ENCODE data around the gene IGLL1.
"Not testable (repeated sequence)": the region's sequence is repeated elsewhere in the genome, so short reads cannot be mapped to it uniquely, and the experiment has no call there.

Gene IGLL1

GRCh38 chr22:23579870-23580575, at the start of gene IGLL1:
Gene IGLL1 (minus strand): TSS chr22:23580290. CDS start chr22:23580190, 100 bp downstream.
- Histone ChIP-seq H3K27me3 (ENCODE audit: low read depth, low read length) (no peaks in the 10 kb centered on the region), H3K4me3 (ENCODE audit: low read depth in 1 of 2, low read length in 2 of 2) (no peak within 1 kb of the TSS), H3K4me1 (ENCODE audit: control insufficient read depth in 1 of 2, insufficient read depth in 2 of 2, low read length in 2 of 2) (no peaks in the 10 kb centered on the region), H3K27ac (ENCODE audit: low read length) (no peak within 1 kb of the TSS), H3K9me3 (ENCODE audit: control insufficient read depth in 1 of 2, low read length in 2 of 2) (no peaks in the 10 kb centered on the region), H3K36me3 (ENCODE audit: control insufficient read depth in 1 of 2, insufficient read depth in 2 of 2, low read length in 2 of 2) (no peaks in the 10 kb centered on the region)

DNA sequence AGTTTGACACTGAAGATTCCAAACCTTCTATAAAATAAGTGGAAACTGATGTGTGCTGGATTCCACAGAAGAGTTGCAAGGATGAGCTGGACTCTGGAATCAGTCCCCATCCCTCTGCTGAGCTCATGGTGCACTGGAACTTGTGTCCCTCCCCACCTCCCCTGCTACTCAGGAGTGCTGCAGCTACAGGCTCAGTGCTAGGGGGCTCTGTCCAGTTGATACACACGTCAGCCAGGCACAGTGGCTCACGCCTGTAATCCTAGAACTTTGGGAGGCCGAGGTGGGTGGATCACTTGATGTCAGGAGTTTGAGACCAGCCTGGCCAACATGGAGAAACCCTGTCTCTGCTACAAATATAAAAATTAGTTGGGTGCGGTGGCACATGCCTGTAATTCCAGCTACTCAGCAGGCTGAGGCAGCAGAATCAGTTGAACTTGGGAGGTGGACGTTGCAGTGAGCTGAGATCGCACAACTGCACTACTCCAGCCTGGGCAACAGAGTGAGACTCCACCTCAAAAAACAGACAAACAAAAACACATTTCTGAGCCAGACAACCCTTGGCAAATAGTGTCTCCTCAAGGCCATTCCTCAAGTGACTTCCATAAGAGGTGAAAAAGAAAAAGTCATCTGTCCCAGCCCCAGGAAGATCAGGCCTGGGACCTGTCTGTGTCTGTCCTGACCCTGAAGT, 48.1 kb upstream of the IGLL1 start:
- not testable (repeated sequence) for H3K27me3 ChIP-seq (ENCODE audit: low read depth, low read length); H3K4me1 ChIP-seq (ENCODE audit: control insufficient read depth in 1 of 2, insufficient read depth in 2 of 2, low read length in 2 of 2); H3K9me3 ChIP-seq (ENCODE audit: control insufficient read depth in 1 of 2, low read length in 2 of 2); H3K36me3 ChIP-seq (ENCODE audit: control insufficient read depth in 1 of 2, insufficient read depth in 2 of 2, low read length in 2 of 2); H3K4me3 ChIP-seq (ENCODE audit: low read depth in 1 of 2, low read length in 2 of 2); H3K27ac ChIP-seq (ENCODE audit: low read length)

DNA sequence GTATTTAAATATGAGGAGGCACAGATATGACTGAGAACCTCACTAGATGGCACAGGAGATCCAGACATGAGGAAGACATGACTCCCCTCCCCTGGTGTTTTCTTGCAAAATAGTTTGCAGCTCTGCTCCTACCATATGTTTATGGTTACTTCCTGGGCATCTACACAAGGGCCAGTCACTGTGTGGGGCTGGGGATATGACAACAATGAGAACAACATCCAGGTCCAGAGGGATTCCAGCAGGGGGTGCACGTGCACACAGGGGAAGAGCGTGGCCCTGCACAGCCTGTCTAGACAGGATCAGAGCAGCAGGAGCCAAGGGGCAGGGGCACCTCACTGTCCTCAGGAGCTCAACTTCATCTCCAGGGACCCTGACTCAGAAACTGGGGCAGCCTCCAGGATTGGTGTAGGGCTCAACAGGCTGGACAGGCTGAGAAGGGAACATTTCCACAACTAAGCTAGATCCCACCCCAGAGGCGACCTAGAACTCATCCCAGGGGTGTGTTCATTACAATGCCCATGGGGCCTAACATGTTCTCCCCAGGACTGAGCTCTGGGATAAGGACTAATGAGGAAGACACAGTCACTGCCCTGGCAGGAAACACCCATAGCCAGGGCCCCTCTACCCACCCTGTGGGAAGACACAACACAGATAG, 47.4 kb upstream of the IGLL1 start:
- not testable (repeated sequence) for H3K4me1 ChIP-seq (ENCODE audit: control insufficient read depth in 1 of 2, insufficient read depth in 2 of 2, low read length in 2 of 2); H3K9me3 ChIP-seq (ENCODE audit: control insufficient read depth in 1 of 2, low read length in 2 of 2); H3K36me3 ChIP-seq (ENCODE audit: control insufficient read depth in 1 of 2, insufficient read depth in 2 of 2, low read length in 2 of 2); H3K27me3 ChIP-seq (ENCODE audit: low read depth, low read length); H3K27ac ChIP-seq (ENCODE audit: low read length); H3K4me3 ChIP-seq (ENCODE audit: low read depth in 1 of 2, low read length in 2 of 2)

DNA sequence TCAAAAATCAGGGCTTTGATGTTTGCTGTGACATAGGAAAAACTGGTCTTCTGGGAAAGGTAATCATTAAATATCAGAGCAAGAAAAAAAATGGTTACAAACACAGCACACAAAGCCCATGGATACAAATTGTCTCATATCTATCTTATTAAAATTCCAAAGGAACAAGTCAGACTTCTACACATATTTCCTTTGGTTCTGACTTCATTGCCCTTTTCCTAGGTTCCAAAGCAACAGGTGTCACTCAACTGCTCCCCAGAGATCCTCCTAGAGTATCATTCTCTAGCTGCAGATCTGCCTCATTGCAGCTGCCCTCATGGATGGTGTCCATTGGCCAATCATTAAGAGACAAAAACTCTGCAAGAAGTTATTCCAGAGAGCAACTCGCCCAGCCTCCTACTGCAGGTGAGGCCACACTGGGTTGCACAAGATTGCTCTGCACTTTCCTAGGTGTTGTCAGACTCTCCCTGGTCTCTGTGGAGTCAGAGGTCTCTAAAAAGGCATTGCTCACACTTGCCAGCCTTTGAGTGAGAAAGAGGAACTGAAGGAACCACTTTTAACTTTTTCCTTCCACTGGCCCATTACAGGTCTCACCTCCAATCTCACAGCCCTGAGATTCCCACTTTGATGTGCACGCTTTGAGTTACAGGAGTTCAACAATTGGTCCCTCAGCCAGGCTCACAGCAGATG, 46.3 kb upstream of the IGLL1 start:
- Histone ChIP-seq H3K27ac (ENCODE audit: low read length) (no peak overlapping the region), H3K9me3 (ENCODE audit: control insufficient read depth in 1 of 2, low read length in 2 of 2) (no peaks in the 10 kb centered on the region), H3K27me3 (ENCODE audit: low read depth, low read length) (no peaks in the 10 kb centered on the region), H3K36me3 (ENCODE audit: control insufficient read depth in 1 of 2, insufficient read depth in 2 of 2, low read length in 2 of 2) (no peaks in the 10 kb centered on the region), H3K4me1 (ENCODE audit: control insufficient read depth in 1 of 2, insufficient read depth in 2 of 2, low read length in 2 of 2) (no peaks in the 10 kb centered on the region), H3K4me3 (ENCODE audit: low read depth in 1 of 2, low read length in 2 of 2) (no peak overlapping the region)

- Histone ChIP-seq H3K27ac (ENCODE audit: low read length) (no peak overlapping the region), H3K9me3 (ENCODE audit: control insufficient read depth in 1 of 2, low read length in 2 of 2) (no peaks in the 10 kb centered on the region), H3K36me3 (ENCODE audit: control insufficient read depth in 1 of 2, insufficient read depth in 2 of 2, low read length in 2 of 2) (no peaks in the 10 kb centered on the region), H3K27me3 (ENCODE audit: low read depth, low read length) (no peaks in the 10 kb centered on the region), H3K4me1 (ENCODE audit: control insufficient read depth in 1 of 2, insufficient read depth in 2 of 2, low read length in 2 of 2) (no peaks in the 10 kb centered on the region), H3K4me3 (ENCODE audit: low read depth in 1 of 2, low read length in 2 of 2) (no peak overlapping the region)
Observed at GRCh38 chr22:23622634-23623033, 42.5 kb upstream of the IGLL1 start.

DNA sequence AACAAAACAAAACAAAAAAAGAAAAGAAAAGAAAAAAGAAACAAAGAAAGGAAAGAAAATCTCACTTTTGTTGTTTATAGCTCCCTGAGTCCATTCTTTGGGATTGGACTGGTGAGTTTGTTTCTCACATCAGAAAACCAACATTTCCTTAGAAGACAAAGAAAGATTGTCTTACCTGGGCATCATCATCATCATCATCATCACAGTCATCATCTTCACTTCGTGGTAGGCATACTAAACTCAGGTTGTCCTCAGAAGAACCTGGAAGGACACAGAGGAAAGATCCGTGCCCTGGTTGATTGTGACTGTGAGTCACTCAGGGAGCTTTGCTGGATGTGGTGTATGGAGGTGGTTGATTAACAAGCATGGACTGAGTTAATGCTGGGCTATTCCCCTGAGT, 41.8 kb upstream of the IGLL1 start:
- H3K9me3 ChIP-seq (ENCODE audit: control insufficient read depth in 1 of 2, low read length in 2 of 2); H3K4me3 ChIP-seq (ENCODE audit: low read depth in 1 of 2, low read length in 2 of 2); H3K27me3 ChIP-seq (ENCODE audit: low read depth, low read length); H3K27ac ChIP-seq (ENCODE audit: low read length); H3K36me3 ChIP-seq (ENCODE audit: control insufficient read depth in 1 of 2, insufficient read depth in 2 of 2, low read length in 2 of 2); H3K4me1 ChIP-seq (ENCODE audit: control insufficient read depth in 1 of 2, insufficient read depth in 2 of 2, low read length in 2 of 2): not testable (repeated sequence)

DNA sequence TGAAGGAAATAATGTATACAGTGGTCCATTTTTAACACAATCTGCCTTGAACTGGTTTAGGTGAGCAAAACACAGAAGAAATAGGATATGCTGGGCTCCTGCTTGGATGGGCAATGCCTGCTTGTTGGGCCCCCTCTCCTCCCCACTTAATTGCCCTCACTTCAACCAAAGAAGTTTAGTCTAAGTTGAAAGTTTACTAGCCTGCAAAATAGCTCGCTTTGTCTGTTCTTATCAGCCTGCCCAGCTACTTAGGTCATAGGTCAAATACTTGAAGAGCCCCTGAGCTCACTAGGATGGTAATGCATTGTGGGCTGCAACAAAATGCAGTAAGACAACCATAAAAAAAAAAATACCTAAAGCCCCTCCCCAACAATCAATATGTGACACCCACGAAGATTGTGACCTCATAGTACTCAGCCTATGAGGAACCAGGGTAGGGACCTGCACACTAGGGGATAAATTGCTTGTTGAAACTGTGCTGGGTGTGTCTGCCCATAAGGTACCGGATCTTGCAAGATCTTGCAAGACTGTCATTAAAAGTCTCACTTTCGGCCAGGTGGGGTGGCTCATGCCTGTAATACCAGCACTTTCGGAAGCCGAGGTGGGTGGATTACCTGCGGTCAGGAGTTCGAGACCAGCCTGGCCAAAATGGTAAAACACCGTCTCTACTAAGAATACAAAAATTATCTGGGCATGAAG, 41.1 kb upstream of the IGLL1 start:
- no peaks in the 10 kb centered on the region for H3K4me1 ChIP-seq (ENCODE audit: control insufficient read depth in 1 of 2, insufficient read depth in 2 of 2, low read length in 2 of 2)
- no peaks in the 10 kb centered on the region for H3K9me3 ChIP-seq (ENCODE audit: control insufficient read depth in 1 of 2, low read length in 2 of 2)
- no peak overlapping the region for H3K27ac ChIP-seq (ENCODE audit: low read length)
- H3K36me3 ChIP-seq (ENCODE audit: control insufficient read depth in 1 of 2, insufficient read depth in 2 of 2, low read length in 2 of 2), result no peaks in the 10 kb centered on the region
- no peak overlapping the region for H3K4me3 ChIP-seq (ENCODE audit: low read depth in 1 of 2, low read length in 2 of 2)
- H3K27me3 ChIP-seq (ENCODE audit: low read depth, low read length), result no peaks in the 10 kb centered on the region

- Histone ChIP-seq H3K9me3 (ENCODE audit: control insufficient read depth in 1 of 2, low read length in 2 of 2) (no peaks in the 10 kb centered on the region), H3K4me3 (ENCODE audit: low read depth in 1 of 2, low read length in 2 of 2) (no peak overlapping the region), H3K27me3 (ENCODE audit: low read depth, low read length) (no peaks in the 10 kb centered on the region), H3K36me3 (ENCODE audit: control insufficient read depth in 1 of 2, insufficient read depth in 2 of 2, low read length in 2 of 2) (no peaks in the 10 kb centered on the region), H3K4me1 (ENCODE audit: control insufficient read depth in 1 of 2, insufficient read depth in 2 of 2, low read length in 2 of 2) (no peaks in the 10 kb centered on the region), H3K27ac (ENCODE audit: low read length) (no peak overlapping the region)
Observed at GRCh38 chr22:23613193-23613972, 33.3 kb upstream of the IGLL1 start.

DNA sequence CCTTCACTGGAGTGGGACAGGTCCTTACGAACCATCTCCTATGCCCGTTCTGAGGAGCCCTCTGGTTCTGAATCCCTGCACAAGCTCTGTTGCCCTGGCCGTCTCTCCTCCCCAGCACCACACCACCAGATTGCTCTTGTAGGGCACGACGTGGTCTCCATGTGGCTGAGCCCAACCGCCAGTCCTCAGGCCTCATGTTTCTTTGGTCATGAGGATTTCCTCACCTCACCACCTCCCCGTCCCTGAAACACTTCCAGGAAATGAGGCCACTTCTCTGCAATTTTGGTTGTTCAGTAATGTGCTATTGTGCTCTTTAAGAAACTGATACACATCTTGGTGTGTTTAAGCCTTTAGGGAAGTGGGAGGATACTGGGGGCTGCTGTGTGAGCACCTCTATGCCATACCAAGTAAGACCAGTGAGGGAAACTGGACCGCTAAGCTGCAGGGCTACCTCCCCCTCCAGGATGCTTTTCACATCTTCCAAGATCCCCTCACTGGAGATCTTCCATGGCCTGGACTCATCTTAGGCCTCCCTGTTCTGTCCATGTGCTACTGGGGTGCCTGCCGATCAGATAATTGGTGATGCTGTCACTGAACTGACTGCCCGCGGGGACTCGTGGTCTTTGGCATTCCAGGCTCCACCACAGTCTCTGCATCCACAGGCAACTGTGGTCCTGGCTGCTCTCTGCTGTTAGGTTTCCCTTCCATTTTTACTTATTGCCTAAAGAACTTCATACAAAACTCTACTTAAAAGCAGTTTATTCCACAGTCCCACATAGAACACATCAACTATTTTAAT, 30.1 kb upstream of the IGLL1 start:
- H3K27ac ChIP-seq (ENCODE audit: low read length), result no peak overlapping the region
- no peaks in the 10 kb centered on the region for H3K4me1 ChIP-seq (ENCODE audit: control insufficient read depth in 1 of 2, insufficient read depth in 2 of 2, low read length in 2 of 2)
- no peaks in the 10 kb centered on the region for H3K36me3 ChIP-seq (ENCODE audit: control insufficient read depth in 1 of 2, insufficient read depth in 2 of 2, low read length in 2 of 2)
- H3K4me3 ChIP-seq (ENCODE audit: low read depth in 1 of 2, low read length in 2 of 2), result no peak overlapping the region
- H3K9me3 ChIP-seq (ENCODE audit: control insufficient read depth in 1 of 2, low read length in 2 of 2), result no peaks in the 10 kb centered on the region
- H3K27me3 ChIP-seq (ENCODE audit: low read depth, low read length), result no peaks in the 10 kb centered on the region

GRCh38 chr22:23608583-23608982, 28.5 kb upstream of the IGLL1 start:
- Histone ChIP-seq H3K4me1 (ENCODE audit: control insufficient read depth in 1 of 2, insufficient read depth in 2 of 2, low read length in 2 of 2) (no peaks in the 10 kb centered on the region), H3K27me3 (ENCODE audit: low read depth, low read length) (no peaks in the 10 kb centered on the region), H3K36me3 (ENCODE audit: control insufficient read depth in 1 of 2, insufficient read depth in 2 of 2, low read length in 2 of 2) (no peaks in the 10 kb centered on the region), H3K4me3 (ENCODE audit: low read depth in 1 of 2, low read length in 2 of 2) (no peak overlapping the region), H3K9me3 (ENCODE audit: control insufficient read depth in 1 of 2, low read length in 2 of 2) (no peaks in the 10 kb centered on the region), H3K27ac (ENCODE audit: low read length) (no peak overlapping the region)

Data from muscle layer of duodenum (tissue), 2 donors.